Suprapubic skin (tissue), 3 donors: Measurements from ENCODE around the gene TLNRD1.

Experiments used
- CTCF ChIP-seq, 2 donors: fragments of 200-600 bp in 1 of 2; fragments of 450-650 bp in 1 of 2; sonication (generic) in 1 of 2; IDR thresholded peaks; one replicate each; pipeline ENCODE4 v1.5.1; 2016 to 2019; ENCODE audit warnings: antibody characterized with exemption in 2 of 2, mild to moderate bottlenecking in 1 of 2, moderate library complexity in 1 of 2
- EP300 ChIP-seq: sonication (generic); formaldehyde crosslinking; IDR thresholded peaks from one replicate; pipeline ENCODE4 v1.6.1; 2017; ENCODE audit warnings: antibody characterized with exemption
- POLR2A ChIP-seq, 2 donors: fragments of 450-650 bp; IDR thresholded peaks; one replicate each; pipeline ENCODE4 v1.6.1; 2017; ENCODE audit warnings: antibody characterized with exemption in 2 of 2, mild to moderate bottlenecking in 2 of 2, moderate library complexity in 2 of 2

DNA sequence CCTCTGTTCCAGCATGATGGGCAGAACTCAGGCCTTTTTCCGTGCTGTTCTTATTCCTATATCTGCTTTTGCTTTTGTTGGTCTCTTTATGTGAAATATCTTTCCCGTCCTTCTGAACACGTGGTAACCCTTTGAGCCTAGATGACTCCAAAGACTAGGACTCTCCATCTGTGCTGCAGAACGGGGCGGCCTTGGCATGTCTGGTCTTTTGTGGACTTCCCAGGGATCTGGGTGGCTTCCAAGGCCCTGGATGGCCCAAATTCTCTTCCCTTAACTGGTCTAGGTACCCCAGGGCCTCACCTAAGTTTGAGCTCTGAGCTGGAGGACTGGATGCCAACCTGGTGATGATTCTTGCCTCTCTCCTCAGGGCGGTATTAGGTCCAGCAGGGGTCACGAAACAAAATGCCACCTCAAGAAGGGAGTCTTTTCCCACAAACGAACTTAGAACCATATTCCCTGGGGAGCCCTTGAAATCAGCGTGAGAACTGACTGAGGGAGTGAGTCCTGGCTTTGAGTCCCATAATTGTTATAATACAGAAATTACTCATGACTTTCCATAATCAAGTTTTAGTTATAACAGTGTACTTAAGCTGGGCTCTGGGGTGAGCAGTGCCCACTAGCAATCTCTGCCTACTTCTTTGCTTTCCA is 13.8 kb downstream of the TLNRD1 start:
- no peak for TF ChIP-seq EP300
- TF ChIP-seq CTCF (IDR thresholded peaks at IDR 0.05) = no peak
- no peak for TF ChIP-seq POLR2A (IDR thresholded peaks at IDR 0.05)
